Neuronal stem cell (in vitro differentiated cells): ENCODE results near the gene MRPS2.

Experiments
- DNase-seq: peaks from one replicate; pipeline ENCODE4 v3.0.0-alpha.2; 2013; ENCODE audit warnings: low spot score
- H2AFZ ChIP-seq: one replicate; pipeline ENCODE4 v1.6.1; 2013; ENCODE audit warnings: mild to moderate bottlenecking, low read length, inconsistent platforms
- H2AK5ac ChIP-seq: 2 replicates; pipeline ENCODE4 v1.6.1; 2013; ENCODE audit warnings: low read depth, mild to moderate bottlenecking, inconsistent platforms, low read length, moderate library complexity, mixed read lengths
- H2BK120ac ChIP-seq: 2 replicates; pipeline ENCODE4 v1.6.1; 2013; ENCODE audit warnings: low read depth, mild to moderate bottlenecking, inconsistent platforms, low read length, moderate library complexity, mixed read lengths
- H2BK12ac ChIP-seq: one replicate; pipeline ENCODE4 v1.6.1; 2013; ENCODE audit warnings: low read length, inconsistent platforms
- H2BK15ac ChIP-seq: 2 replicates; pipeline ENCODE4 v1.6.1; 2013; ENCODE audit warnings: mild to moderate bottlenecking, low read length, inconsistent platforms, mixed read lengths
- H2BK5ac ChIP-seq: one replicate; pipeline ENCODE4 v1.6.1; 2013; ENCODE audit warnings: inconsistent platforms, mild to moderate bottlenecking, low read length, moderate library complexity
- H3K14ac ChIP-seq: one replicate; pipeline ENCODE4 v1.6.1; 2013; ENCODE audit warnings: low read length, inconsistent platforms
- H3K18ac ChIP-seq: 2 replicates; pipeline ENCODE4 v1.6.1; 2013; ENCODE audit warnings: low read length, inconsistent platforms
- H3K23ac ChIP-seq: 2 replicates; pipeline ENCODE4 v1.6.1; 2013; ENCODE audit warnings: low read depth, mild to moderate bottlenecking, mixed read lengths, low read length, inconsistent platforms; ENCODE audit not compliant: poor library complexity
- H3K27ac ChIP-seq: replicated peaks from 3 replicates; pipeline ENCODE4 v1.5.1; 2013; ENCODE audit warnings: low read length, inconsistent platforms
- H3K27me3 ChIP-seq, 3 experiments: 2 replicates each; pipeline ENCODE4 v1.6.1; 2013; ENCODE audit warnings: low read length in 3 of 3, mild to moderate bottlenecking in 2 of 3, inconsistent platforms in 1 of 3, low read depth in 1 of 3, mixed read lengths in 1 of 3, moderate library complexity in 1 of 3; ENCODE audit not compliant: control insufficient read depth in 3 of 3, insufficient read depth in 3 of 3
- H3K36me3 ChIP-seq, 2 donors: replicated peaks in 1 of 2; 2 replicates each; pipeline ENCODE4 v1.6.1; 2013; ENCODE audit warnings: low read length in 2 of 2; ENCODE audit not compliant: control insufficient read depth in 2 of 2, insufficient read depth in 2 of 2
- H3K4ac ChIP-seq: 2 replicates; pipeline ENCODE4 v1.6.1; 2013; ENCODE audit warnings: inconsistent platforms, mild to moderate bottlenecking, low read length, moderate library complexity
- H3K4me1 ChIP-seq, 2 donors: 1 replicate in 1 of 2; 2 replicates in 1 of 2; pipeline ENCODE4 v1.6.1; 2013; ENCODE audit warnings: low read length in 2 of 2, low read depth in 1 of 2; ENCODE audit not compliant: control insufficient read depth in 2 of 2, insufficient read depth in 1 of 2
- H3K4me2 ChIP-seq: one replicate; pipeline ENCODE4 v1.6.1; 2013; ENCODE audit warnings: mild to moderate bottlenecking, low read length, inconsistent platforms; ENCODE audit not compliant: insufficient read depth, poor library complexity, severe bottlenecking
- H3K4me3 ChIP-seq, 2 donors: 2 replicates each; pipeline ENCODE4 v1.5.1; 2013; ENCODE audit warnings: low read length in 2 of 2, mild to moderate bottlenecking in 2 of 2, inconsistent platforms in 1 of 2, moderate library complexity in 1 of 2
- H3K79me1 ChIP-seq: one replicate; pipeline ENCODE4 v1.6.1; 2013; ENCODE audit warnings: low read depth, mild to moderate bottlenecking, inconsistent platforms, low read length, moderate library complexity
- H3K9ac ChIP-seq: one replicate; pipeline ENCODE4 v1.6.1; 2013; ENCODE audit warnings: mild to moderate bottlenecking, low read depth, low read length, inconsistent platforms; ENCODE audit not compliant: poor library complexity
- H3K9me3 ChIP-seq, 2 donors: replicated peaks in 1 of 2; 2 replicates each; pipeline versions ENCODE3 to v1.6.1; 2013; ENCODE audit warnings: low read length in 2 of 2, mild to moderate bottlenecking in 2 of 2, inconsistent platforms in 1 of 2, low read depth in 1 of 2, mixed read lengths in 1 of 2, moderate library complexity in 1 of 2; ENCODE audit not compliant: control insufficient read depth in 2 of 2, insufficient read depth in 1 of 2
- H4K8ac ChIP-seq: one replicate; pipeline ENCODE4 v1.6.1; 2013; ENCODE audit warnings: low read depth, mild to moderate bottlenecking, inconsistent platforms, low read length, moderate library complexity
- H4K91ac ChIP-seq: one replicate; pipeline ENCODE4 v1.6.1; 2013; ENCODE audit warnings: low read length, low read depth, mild to moderate bottlenecking, inconsistent platforms; ENCODE audit not compliant: poor library complexity
- WGBS, 2 donors: extraction: QIAGEN DNeasy Blood & Tissue Kit; methylation state at CpG; one replicate each; pipeline ENCODE4 v1.1.7; 2013; ENCODE audit warnings: missing lambda C conversion rate in 2 of 2, mixed read lengths in 1 of 2; ENCODE audit not compliant: insufficient read length in 2 of 2, insufficient replicate concordance in 1 of 2; ENCODE audit errors: extremely low coverage in 2 of 2; 5-methylcytosine and 5-hydroxymethylcytosine counted together

MRPS2 gene

DNA sequence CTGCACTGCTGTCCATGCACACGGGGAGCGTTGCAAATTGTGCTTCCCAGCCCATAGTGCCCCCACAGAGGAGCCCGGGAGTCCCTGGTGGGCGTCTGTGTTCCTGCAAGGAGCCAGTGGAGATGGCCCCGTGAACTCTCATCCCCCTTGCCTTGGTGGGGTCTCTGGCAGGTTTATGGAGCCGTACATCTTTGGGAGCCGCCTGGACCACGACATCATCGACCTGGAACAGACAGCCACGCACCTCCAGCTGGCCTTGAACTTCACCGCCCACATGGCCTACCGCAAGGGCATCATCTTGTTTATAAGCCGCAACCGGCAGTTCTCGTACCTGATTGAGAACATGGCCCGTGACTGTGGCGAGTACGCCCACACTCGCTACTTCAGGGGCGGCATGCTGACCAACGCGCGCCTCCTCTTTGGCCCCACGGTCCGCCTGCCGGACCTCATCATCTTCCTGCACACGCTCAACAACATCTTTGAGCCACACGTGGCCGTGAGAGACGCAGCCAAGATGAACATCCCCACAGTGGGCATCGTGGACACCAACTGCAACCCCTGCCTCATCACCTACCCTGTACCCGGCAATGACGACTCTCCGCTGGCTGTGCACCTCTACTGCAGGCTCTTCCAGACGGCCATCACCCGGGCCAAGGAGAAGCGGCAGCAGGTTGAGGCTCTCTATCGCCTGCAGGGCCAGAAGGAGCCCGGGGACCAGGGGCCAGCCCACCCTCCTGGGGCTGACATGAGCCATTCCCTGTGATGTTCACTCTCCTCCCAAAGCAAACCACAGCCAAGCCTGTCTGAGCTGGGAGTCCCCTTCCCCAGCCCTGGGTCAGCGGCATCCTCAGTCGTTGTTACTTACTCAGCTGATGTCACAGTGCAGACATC, 3.1 kb downstream of the MRPS2 start:
- Histone ChIP-seq H3K9me3 (no peaks in the 10 kb centered on the region), H2BK12ac (no peak overlapping the region), H3K4me1 (peaks cover 17 to 18% of the 10 kb centered on the region in 2 donors), H3K36me3 (peaks cover 34 to 41% of the 10 kb centered on the region in 2 donors), H4K8ac (no peak overlapping the region), H3K4me2 (no peak overlapping the region), H3K27me3 (no peaks in the 10 kb centered on the region), H2BK120ac (no peak overlapping the region), H3K4ac (no peak overlapping the region), H2BK5ac (no peak overlapping the region), H4K91ac (no peak overlapping the region), H3K14ac (no peak overlapping the region), H3K18ac (no peak overlapping the region), H2BK15ac (no peak overlapping the region), H3K27ac (no peak overlapping the region), H3K4me3 (peak overlapping the region in 1 of 2 donors; percentile 27), H3K9ac (no peak overlapping the region), H3K79me1 (peaks cover 18% of the 10 kb centered on the region), H2AFZ (no peak overlapping the region), H2AK5ac (no peak overlapping the region), H3K23ac (no peak overlapping the region)
- no peak for DNase-seq
- no CpG with 5 or more reads among the region's 41 CpGs for WGBS, 2 donors

GRCh38 chr9:135504262-135505243, 4.1 kb downstream of the MRPS2 start:
- Histone ChIP-seq H2BK12ac (no peak overlapping the region), H3K14ac (no peak overlapping the region), H3K4ac (no peak overlapping the region), H2BK15ac (no peak overlapping the region), H3K4me2 (no peak overlapping the region), H3K4me3 (peak overlapping the region in 1 of 2 donors; percentile 27), H3K9ac (peak overlapping the region; percentile 57), H2AFZ (no peak overlapping the region), H2BK120ac (peak overlapping the region; percentile 76), H3K23ac (peak overlapping the region; percentile 62), H4K91ac (no peak overlapping the region), H3K27me3 (no peaks in the 10 kb centered on the region), H3K4me1 (peaks cover 15 to 17% of the 10 kb centered on the region in 2 donors), H3K9me3 (peaks cover 0 to 3% of the 10 kb centered on the region in 2 donors), H3K79me1 (peaks cover 18% of the 10 kb centered on the region), H3K18ac (no peak overlapping the region), H3K27ac (no peak overlapping the region), H2AK5ac (peak overlapping the region; percentile 91), H3K36me3 (peaks cover 34 to 41% of the 10 kb centered on the region in 2 donors), H2BK5ac (no peak overlapping the region), H4K8ac (no peak overlapping the region)
- whole genome bisulfite sequencing, 2 donors: no CpG with 5 or more reads among the region's 21 CpGs
- peak; percentile 45 for DNase-seq

- H3K4ac ChIP-seq: no peak overlapping the region
- peak overlapping the region; percentile 62 for H3K23ac ChIP-seq
- H2AFZ ChIP-seq: peak overlapping the region; percentile 78
- H3K9me3 ChIP-seq: peaks cover 0 to 3% of the 10 kb centered on the region in 2 donors
- H4K8ac ChIP-seq: no peak overlapping the region
- no peak overlapping the region for H3K9ac ChIP-seq
- no peak overlapping the region for H3K4me2 ChIP-seq
- H3K27me3 ChIP-seq: no peaks in the 10 kb centered on the region
- no peak overlapping the region for H3K4me3 ChIP-seq
- no peak overlapping the region for H3K27ac ChIP-seq
- H3K79me1 ChIP-seq: peaks cover 17% of the 10 kb centered on the region
- no peak overlapping the region for H2BK5ac ChIP-seq
- H2BK120ac ChIP-seq: no peak overlapping the region
- no peak overlapping the region for H4K91ac ChIP-seq
- no CpG with 5 or more reads among the region's 24 CpGs for WGBS, 2 donors
- peak overlapping the region; percentile 17 for H3K14ac ChIP-seq
- peaks cover 15 to 17% of the 10 kb centered on the region in 2 donors for H3K4me1 ChIP-seq
- H2BK12ac ChIP-seq: peak overlapping the region; percentile 6
- no peak overlapping the region for H2BK15ac ChIP-seq
- H3K36me3 ChIP-seq: peaks cover 34 to 41% of the 10 kb centered on the region in 2 donors
- H2AK5ac ChIP-seq: peak overlapping the region; percentile 95
- H3K18ac ChIP-seq: peak overlapping the region; percentile 85
- no peak for DNase-seq
Measured at GRCh38 chr9:135505406-135506187, 5.1 kb downstream of the MRPS2 start.
